HG03095 (cell line): ENCODE measurements around the gene TOMM40.
"Not testable (repeated sequence)": the region's sequence is repeated elsewhere in the genome, so short reads cannot be mapped to it uniquely, and the experiment has no call there.

ENCODE experiments used
- ATAC-seq: cut with Tn5 transposase; IDR thresholded peaks from one replicate; pipeline ENCODE4 v1.9.1; 2021; ENCODE audit warnings: moderate library complexity; ENCODE audit not compliant: unreplicated experiment

Gene TOMM40

GRCh38 chr19:44891016-44891882, at the start of gene TOMM40:
Gene TOMM40, plus strand, starts transcription at chr19:44891254. Its CDS starts 162 bp downstream, at chr19:44891416.
- ATAC-seq: peak; percentile 53

- ATAC-seq: no peak
Measured at GRCh38 chr19:44845286-44845611, 45.8 kb upstream of the TOMM40 start.

GRCh38 chr19:44845612-44846454, 45.2 kb upstream of the TOMM40 start, which contains the start of gene NECTIN2:
Gene NECTIN2, plus strand, starts transcription at chr19:44846297. Its CDS starts 229 bp downstream, at chr19:44846526.
- no peak for ATAC-seq

GRCh38 chr19:44846455-44847143, 44.5 kb upstream of the TOMM40 start:
- ATAC-seq: no peak

GRCh38 chr19:44847144-44848035, 43.7 kb upstream of the TOMM40 start:
- ATAC-seq: no peak

- no peak for ATAC-seq
Measured at GRCh38 chr19:44848036-44848811, 42.8 kb upstream of the TOMM40 start.

- ATAC-seq: no peak
Measured at GRCh38 chr19:44848812-44849447, 42.1 kb upstream of the TOMM40 start.

- ATAC-seq: no peak
Measured at GRCh38 chr19:44850641-44851109, 40.4 kb upstream of the TOMM40 start.

GRCh38 chr19:44851427-44851826, 39.6 kb upstream of the TOMM40 start:
- no peak for ATAC-seq

- ATAC-seq: no peak
Measured at GRCh38 chr19:44855606-44856005, 35.4 kb upstream of the TOMM40 start.

- no peak for ATAC-seq
Measured at GRCh38 chr19:44856421-44857083, 34.5 kb upstream of the TOMM40 start.

GRCh38 chr19:44857837-44858236, 33.2 kb upstream of the TOMM40 start:
- ATAC-seq: no peak

- ATAC-seq: not testable (repeated sequence)
Measured at GRCh38 chr19:44861576-44861975, 29.5 kb upstream of the TOMM40 start.

- ATAC-seq: no peak
Measured at GRCh38 chr19:44863990-44864389, 27.1 kb upstream of the TOMM40 start.

- no peak for ATAC-seq
Measured at GRCh38 chr19:44865196-44865767, 25.8 kb upstream of the TOMM40 start.

GRCh38 chr19:44866664-44867063, 24.4 kb upstream of the TOMM40 start:
- ATAC-seq: no peak

- no peak for ATAC-seq
Measured at GRCh38 chr19:44867578-44867977, 23.5 kb upstream of the TOMM40 start.
